Prostate gland (tissue), 2 donors: ENCODE measurements around the gene STRIP1. TPM values are rescaled to one million over a fixed set of nuclear protein-coding genes. Genes with fewer than 3 reads are reported as not detected.

Experiments used
- DNase-seq: peaks from one replicate; pipeline ENCODE4 v3.0.0-alpha.2; 2019; ENCODE audit warnings: low spot score
- H3K27ac ChIP-seq, 2 donors: fragments of 200-600 bp; sonication (generic); 2 replicates each; pipeline ENCODE4 v1.5.1; 2017 to 2019
- H3K27me3 ChIP-seq: fragments of 200-600 bp; sonication (generic); replicated peaks from 2 replicates; pipeline ENCODE4 v1.5.1; 2019; ENCODE audit not compliant: insufficient read depth
- H3K36me3 ChIP-seq, 2 donors: fragments of 200-600 bp; sonication (generic); 1 replicate in 1 of 2; 2 replicates in 1 of 2; pipeline versions ENCODE4 v1.5.1 to v1.8.1; 2017 to 2019
- H3K4me1 ChIP-seq: fragments of 200-600 bp; sonication (generic); replicated peaks from 2 replicates; pipeline ENCODE4 v1.5.1; 2019
- H3K4me3 ChIP-seq, 2 donors: fragments of 200-600 bp; sonication (generic); 2 replicates each; pipeline ENCODE4 v1.5.1; 2017 to 2019
- H3K9me3 ChIP-seq: fragments of 200-600 bp; sonication (generic); 2 replicates; pipeline ENCODE4 v1.5.1; 2017
- POLR2A ChIP-seq: fragments of 450-650 bp; IDR thresholded peaks from one replicate; pipeline ENCODE4 v1.6.1; 2016; ENCODE audit warnings: antibody characterized with exemption, mild to moderate bottlenecking
- POLR2AphosphoS5 ChIP-seq: sonication (generic); formaldehyde crosslinking; IDR thresholded peaks from one replicate; pipeline ENCODE4 v1.6.1; 2017; ENCODE audit warnings: antibody characterized with exemption
- WGBS: methylation state at CpG from one replicate; pipeline ENCODE4 v1.1.5; 2018; 5-methylcytosine and 5-hydroxymethylcytosine counted together
- intact Hi-C: fragments of 100-400 bp; cut with DNase I; formaldehyde crosslinking; loops from one replicate; pipeline ENCODE4 v1.14.2; 2022
- total RNA-seq, 2 donors: library from RNA; depleted of rRNA; stranded (reverse); fragments of >200 nt; gene quantifications; one replicate each; pipeline ENCODE4 v1.1.0, GENCODE V29; 2016
- TF ChIP-seq, protein P1 (sequence below), 4 experiments: fragments of 200-600 bp in 2 of 4; fragments of 450-650 bp in 2 of 4; sonication (generic) in 2 of 4; IDR thresholded peaks; 1 replicate in 3 of 4; 2 replicates in 1 of 4; pipeline ENCODE4 v1.5.1; 2016 to 2019; ENCODE audit warnings: antibody characterized with exemption in 4 of 4, mild to moderate bottlenecking in 2 of 4, moderate library complexity in 2 of 4

The STRIP1 gene
- total RNA-seq, 2 donors from 2014 or later: 36.8 to 73.2 TPM

DNA sequence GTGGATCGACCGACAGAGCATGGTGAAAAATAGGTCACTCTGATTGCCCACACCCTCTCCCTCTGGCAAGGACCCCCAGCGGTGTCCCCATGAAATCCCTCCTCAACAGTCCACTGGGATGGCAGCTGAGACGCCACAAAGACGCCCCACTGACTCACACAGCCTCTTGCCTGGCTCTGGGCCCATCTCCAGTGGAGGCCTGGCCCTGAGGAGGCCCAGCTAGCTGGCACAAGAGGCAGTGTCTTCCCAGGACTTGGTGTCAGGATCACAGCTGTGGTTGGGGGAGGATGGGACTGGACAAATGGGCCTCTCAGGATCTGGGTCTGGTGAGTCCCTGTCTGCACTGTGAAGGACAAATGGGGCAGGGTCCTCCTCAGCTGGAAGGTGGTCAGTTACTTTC is 31.4 kb downstream of the STRIP1 start:
- Histone ChIP-seq H3K36me3 (no peaks in the 10 kb centered on the region), H3K4me1 (no peaks in the 10 kb centered on the region), H3K4me3 (no peak overlapping the region), H3K27ac (no peak overlapping the region), H3K9me3 (no peaks in the 10 kb centered on the region), H3K27me3 (peaks cover 31% of the 10 kb centered on the region)
- DNase-seq: no peak
- intact Hi-C loops: no loop called here
- 97% methylated on average over 5 of the region's 5 CpGs for WGBS
- no peak for TF ChIP-seq POLR2AphosphoS5
- no peak for TF ChIP-seq POLR2A
- TF ChIP-seq, protein P1, sequence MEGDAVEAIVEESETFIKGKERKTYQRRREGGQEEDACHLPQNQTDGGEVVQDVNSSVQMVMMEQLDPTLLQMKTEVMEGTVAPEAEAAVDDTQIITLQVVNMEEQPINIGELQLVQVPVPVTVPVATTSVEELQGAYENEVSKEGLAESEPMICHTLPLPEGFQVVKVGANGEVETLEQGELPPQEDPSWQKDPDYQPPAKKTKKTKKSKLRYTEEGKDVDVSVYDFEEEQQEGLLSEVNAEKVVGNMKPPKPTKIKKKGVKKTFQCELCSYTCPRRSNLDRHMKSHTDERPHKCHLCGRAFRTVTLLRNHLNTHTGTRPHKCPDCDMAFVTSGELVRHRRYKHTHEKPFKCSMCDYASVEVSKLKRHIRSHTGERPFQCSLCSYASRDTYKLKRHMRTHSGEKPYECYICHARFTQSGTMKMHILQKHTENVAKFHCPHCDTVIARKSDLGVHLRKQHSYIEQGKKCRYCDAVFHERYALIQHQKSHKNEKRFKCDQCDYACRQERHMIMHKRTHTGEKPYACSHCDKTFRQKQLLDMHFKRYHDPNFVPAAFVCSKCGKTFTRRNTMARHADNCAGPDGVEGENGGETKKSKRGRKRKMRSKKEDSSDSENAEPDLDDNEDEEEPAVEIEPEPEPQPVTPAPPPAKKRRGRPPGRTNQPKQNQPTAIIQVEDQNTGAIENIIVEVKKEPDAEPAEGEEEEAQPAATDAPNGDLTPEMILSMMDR (IDR thresholded peaks at IDR 0.05): no peak

DNA sequence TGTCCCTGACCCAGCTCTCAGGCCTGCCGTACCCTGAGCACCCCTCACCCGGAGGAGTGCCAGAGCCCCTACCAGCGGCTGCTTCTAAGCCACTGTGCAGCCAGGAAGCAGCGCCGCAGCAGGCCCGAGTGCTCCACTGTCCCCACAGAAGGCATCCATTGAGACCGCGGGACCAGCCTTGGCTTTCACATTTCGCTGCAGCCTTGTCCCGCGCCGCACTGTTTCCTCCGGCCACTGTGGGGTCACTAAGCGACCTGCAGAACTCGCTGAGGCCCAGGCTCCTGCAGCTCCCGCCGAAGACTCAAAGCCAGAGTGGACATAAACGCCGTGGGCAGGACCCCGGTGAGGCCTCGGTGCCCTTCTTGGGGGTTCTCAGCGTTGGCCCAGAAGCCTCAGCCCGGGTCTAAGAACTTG is 33.1 kb downstream of the STRIP1 start:
- H3K27me3 ChIP-seq: peaks cover 36% of the 10 kb centered on the region
- no peaks in the 10 kb centered on the region for H3K4me1 ChIP-seq
- TF ChIP-seq, protein P1 (IDR thresholded peaks at IDR 0.05): no peak
- TF ChIP-seq POLR2A (no peak), POLR2AphosphoS5 (no peak)
- intact Hi-C loops: no loop called here
- H3K36me3 ChIP-seq: no peaks in the 10 kb centered on the region
- no peak overlapping the region for H3K27ac ChIP-seq
- H3K9me3 ChIP-seq: no peaks in the 10 kb centered on the region
- WGBS: 69% methylated on average over 23 of the region's 23 CpGs
- no peak for DNase-seq
- H3K4me3 ChIP-seq: no peak overlapping the region

DNA sequence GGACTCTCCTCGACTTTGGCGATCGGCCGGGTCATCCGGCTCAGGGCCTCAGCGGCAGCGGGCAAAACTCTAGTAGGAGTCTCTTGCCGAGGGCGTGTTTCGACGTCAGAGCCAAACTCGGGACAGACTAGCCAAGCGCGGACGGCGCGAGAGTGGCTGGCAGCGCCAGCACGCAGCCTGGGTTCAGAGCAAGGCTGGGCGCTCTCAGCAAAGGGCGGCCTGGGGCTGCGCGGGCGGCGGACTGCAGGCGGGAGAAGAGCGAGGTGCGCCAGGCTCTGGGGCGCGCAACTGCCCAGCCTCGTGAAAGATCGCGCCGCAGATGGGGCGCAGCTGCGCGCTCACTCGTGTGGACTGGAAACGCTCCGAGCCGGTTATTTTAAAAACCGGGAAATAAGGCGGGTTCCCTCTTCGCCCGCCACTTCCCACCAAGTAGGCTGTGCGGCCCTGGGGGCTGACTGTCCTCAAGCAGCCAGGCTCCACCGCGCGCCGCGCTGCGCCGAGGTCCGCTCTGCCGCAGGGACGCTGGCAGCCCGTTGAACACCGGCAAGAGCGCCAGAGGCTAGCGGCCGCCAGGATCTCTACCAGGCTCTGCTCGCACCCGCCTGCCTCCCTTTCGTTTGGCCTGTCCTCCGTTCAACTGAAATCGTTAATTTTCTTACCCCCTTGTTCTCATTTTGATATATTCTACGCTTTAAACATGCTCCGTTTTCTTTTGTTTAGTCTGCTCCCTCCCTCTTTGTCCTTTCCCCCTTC is 33.6 kb downstream of the STRIP1 start:
- H3K27me3 ChIP-seq: peaks cover 36% of the 10 kb centered on the region
- 19% methylated on average over 68 of the region's 68 CpGs for WGBS
- no peak for DNase-seq
- no peaks in the 10 kb centered on the region for H3K9me3 ChIP-seq
- H3K4me3 ChIP-seq: no peak overlapping the region
- TF ChIP-seq, protein P1 (IDR thresholded peaks at IDR 0.05): no peak
- TF ChIP-seq POLR2A: no peak
- TF ChIP-seq POLR2AphosphoS5: no peak
- intact Hi-C loops: no loop called here
- no peaks in the 10 kb centered on the region for H3K4me1 ChIP-seq
- no peaks in the 10 kb centered on the region for H3K36me3 ChIP-seq
- no peak overlapping the region for H3K27ac ChIP-seq

DNA sequence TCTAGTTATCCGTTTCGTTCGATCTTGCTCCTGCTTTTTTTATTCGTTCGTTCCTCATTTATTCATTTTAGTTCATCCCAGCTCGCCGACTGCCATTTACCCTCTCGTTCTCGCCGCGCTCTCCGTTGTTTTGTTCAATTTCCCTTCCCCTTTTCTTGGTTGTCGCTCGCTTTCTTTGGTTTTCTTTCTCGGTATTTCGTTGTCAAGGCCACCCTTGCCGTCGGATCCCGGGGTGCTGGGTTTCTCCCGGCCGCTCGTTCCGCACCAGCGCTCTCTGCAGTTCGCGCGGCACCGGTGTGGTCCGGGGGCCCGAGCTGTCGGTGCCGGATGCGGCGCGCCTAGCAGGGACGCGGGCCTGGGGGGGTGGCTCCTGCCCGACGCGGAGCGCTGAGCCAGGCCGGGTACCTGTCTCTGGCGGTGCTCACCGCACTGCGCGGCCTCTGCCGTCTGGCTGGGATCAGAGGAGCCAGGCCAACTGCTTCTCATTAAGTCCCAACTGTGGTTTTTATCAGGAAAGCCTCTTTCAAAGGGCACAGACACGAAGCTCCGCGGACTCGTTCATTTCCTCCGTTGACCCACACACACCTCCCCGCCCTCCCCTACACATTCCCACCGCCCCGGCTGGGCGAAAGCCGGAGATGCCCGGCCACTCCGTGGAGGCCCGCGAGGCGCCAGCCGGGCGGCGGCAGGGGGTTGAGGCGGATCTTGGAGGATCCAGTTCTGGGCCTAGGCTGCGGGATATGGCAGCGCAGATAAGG is 34.4 kb downstream of the STRIP1 start:
- Histone ChIP-seq H3K27ac (no peak overlapping the region), H3K4me3 (no peak overlapping the region), H3K27me3 (peaks cover 36% of the 10 kb centered on the region), H3K9me3 (no peaks in the 10 kb centered on the region), H3K4me1 (no peaks in the 10 kb centered on the region), H3K36me3 (no peaks in the 10 kb centered on the region)
- WGBS: 11% methylated on average over 67 of the region's 68 CpGs
- TF ChIP-seq, protein P1 (IDR thresholded peaks at IDR 0.05): no peak
- TF ChIP-seq POLR2AphosphoS5 (no peak), POLR2A (no peak)
- no peak for DNase-seq
- intact Hi-C loops: no loop called here
